Astrocyte of the spinal cord (primary cell): ENCODE results near the gene KANK3.

Experiments used
- DNase-seq: peaks from one replicate; pipeline ENCODE4 v3.0.0; 2011; ENCODE audit warnings: low read depth, low spot score
- H3K4me3 ChIP-seq: 2 replicates; pipeline ENCODE4 v1.5.1; 2011; ENCODE audit warnings: low read depth, mild to moderate bottlenecking, low read length, moderate library complexity
- in situ Hi-C: cut with HindIII; loops from 2 replicates; pipeline ENCODE4 v1.10.0; 2017; ENCODE audit warnings: low sequenced_read_pairs
- TF ChIP-seq, protein P1 (sequence below): IDR thresholded peaks from 2 replicates; pipeline ENCODE4 v1.5.1; 2012; ENCODE audit warnings: low read depth, mild to moderate bottlenecking, low read length, inconsistent platforms

The KANK3 gene

DNA sequence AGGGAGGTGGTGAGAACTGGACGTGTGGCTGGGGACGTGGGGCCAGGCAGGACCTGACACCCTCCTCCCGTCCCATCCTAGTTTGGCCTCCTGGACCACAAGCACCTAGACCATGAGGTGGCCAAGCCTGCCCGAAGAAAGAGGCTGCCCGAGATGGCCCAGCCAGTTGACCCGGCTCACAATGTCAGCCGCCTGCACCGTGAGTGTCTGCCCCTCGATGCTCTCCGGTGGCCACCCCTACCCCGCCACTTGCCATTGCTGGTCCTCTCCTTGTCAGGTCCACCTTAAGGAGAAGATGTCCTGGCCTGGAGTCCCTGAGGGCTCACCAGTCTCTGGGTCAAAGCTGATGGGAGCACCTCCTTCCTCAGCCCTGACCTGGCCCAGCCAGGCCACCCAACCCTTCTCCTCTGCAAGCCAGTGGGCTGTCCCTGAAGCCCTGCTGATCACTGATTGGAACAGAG lies 23.1 kb upstream of the KANK3 start:
- in situ Hi-C loops, result no loop called here
- H3K4me3 ChIP-seq, result no peak overlapping the region
- TF ChIP-seq, protein P1, sequence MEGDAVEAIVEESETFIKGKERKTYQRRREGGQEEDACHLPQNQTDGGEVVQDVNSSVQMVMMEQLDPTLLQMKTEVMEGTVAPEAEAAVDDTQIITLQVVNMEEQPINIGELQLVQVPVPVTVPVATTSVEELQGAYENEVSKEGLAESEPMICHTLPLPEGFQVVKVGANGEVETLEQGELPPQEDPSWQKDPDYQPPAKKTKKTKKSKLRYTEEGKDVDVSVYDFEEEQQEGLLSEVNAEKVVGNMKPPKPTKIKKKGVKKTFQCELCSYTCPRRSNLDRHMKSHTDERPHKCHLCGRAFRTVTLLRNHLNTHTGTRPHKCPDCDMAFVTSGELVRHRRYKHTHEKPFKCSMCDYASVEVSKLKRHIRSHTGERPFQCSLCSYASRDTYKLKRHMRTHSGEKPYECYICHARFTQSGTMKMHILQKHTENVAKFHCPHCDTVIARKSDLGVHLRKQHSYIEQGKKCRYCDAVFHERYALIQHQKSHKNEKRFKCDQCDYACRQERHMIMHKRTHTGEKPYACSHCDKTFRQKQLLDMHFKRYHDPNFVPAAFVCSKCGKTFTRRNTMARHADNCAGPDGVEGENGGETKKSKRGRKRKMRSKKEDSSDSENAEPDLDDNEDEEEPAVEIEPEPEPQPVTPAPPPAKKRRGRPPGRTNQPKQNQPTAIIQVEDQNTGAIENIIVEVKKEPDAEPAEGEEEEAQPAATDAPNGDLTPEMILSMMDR, result no peak
- DNase-seq, result no peak

DNA sequence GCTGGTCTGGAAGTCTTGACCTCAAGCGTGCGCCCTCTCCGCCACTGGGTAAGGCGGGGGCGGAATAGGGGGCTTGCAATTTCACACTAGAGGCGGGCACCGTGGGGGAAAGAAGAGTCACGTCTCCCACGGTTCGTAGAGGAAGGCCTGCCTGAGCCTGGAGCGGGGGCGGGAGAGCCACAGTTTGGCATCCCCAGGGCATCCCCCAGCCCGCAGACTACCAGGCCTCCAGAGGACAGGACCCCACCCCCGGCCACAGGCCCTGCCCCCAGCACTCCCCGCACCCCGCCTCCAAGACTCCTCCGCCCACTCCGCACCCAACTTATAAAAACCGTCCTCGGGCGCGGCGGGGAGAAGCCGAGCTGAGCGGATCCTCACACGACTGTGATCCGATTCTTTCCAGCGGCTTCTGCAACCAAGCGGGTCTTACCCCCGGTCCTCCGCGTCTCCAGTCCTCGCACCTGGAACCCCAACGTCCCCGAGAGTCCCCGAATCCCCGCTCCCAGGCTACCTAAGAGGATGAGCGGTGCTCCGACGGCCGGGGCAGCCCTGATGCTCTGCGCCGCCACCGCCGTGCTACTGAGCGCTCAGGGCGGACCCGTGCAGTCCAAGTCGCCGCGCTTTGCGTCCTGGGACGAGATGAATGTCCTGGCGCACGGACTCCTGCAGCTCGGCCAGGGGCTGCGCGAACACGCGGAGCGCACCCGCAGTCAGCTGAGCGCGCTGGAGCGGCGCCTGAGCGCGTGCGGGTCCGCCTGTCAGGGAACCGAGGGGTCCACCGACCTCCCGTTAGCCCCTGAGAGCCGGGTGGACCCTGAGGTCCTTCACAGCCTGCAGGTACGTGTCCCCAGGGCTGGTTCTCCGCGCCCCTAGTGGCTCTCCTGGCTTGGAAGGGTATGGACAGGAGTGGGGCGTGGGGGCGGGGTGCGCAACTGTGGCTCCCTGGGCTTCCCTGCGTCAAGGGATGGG lies 21.0 kb upstream of the KANK3 start, which contains the start of gene ANGPTL4:
Gene ANGPTL4 (plus strand): TSS at position 353 of the 969 bp plus-strand sequence. CDS start 167 bp downstream, at position 520.
- TF ChIP-seq, protein P1, result peak; percentile 34

DNA sequence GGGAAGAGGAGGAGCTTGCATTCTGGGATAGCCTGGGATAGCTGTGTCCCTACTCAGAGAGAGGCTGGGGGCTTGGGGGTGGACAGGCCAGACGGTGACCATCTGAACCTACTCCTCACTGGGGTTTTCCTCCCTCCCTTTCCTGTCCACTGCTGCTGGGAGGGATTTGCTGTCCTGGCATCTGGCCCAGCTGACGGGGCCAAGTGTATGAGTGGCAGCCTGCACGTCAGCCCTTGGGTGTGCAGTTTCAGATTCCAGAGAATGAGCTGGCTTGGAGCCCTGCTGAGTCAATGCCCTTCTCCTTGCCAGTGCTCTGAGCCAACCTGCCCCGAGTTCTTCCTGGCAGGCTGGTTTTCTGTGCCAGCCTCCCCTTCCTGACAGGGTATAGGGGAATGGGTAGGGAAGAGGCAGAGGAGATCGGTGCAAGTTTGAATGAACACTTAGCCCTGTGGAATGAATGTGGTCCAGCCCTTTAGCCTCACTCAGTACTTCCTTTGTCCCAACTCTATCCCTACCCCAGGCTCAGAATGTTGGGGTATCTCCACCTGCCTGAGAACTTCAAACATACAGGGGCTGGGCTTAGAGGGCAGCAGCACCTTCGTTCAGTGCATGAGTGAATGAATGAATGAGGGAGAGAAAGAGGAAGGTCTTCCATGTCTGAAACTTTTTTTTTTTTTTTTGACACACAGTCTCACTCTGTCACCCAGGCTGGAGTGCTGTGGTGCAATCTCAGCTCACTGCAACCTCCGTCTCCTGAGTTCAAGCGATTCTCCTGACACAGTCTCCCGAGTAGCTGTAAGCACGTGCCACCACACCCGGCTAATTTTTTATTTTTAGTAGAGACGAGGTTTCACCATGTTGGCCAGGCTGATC lies 19.1 kb upstream of the KANK3 start:
- TF ChIP-seq, protein P1, result no peak
- DNase-seq, result peak; percentile 96
- in situ Hi-C loops, result no loop called here
- H3K4me3 ChIP-seq, result no peak overlapping the region

More for the DNA sequence above, 21.0 kb upstream of the KANK3 start, which contains the start of gene ANGPTL4:
- DNase-seq, result peak; percentile 74
- in situ Hi-C loops, result no loop called here
- peak within 1 kb of the TSS; percentile 53 for H3K4me3 ChIP-seq

DNA sequence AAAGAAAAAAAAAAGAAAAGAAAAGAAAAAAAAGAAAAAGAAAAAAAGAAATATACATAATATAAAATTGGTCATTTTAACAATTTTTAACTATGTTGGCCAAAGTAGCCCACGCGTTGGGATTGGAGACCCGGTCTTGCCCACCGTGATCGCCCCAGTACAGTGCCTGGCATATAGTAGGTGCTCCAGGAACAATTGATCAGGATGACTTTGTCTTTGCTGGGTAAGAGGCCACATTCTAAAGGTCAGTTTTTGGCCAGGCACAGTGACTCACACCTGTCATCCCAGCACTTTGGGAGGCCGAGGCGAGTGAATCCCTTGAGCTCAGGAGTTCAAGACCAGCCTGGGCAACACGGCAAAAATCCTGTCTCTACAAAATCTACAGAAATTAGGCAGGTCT lies 17.1 kb upstream of the KANK3 start:
- H3K4me3 ChIP-seq, result no peak overlapping the region
- DNase-seq, result no peak
- in situ Hi-C loops, result no loop called here
- TF ChIP-seq, protein P1, result no peak

DNA sequence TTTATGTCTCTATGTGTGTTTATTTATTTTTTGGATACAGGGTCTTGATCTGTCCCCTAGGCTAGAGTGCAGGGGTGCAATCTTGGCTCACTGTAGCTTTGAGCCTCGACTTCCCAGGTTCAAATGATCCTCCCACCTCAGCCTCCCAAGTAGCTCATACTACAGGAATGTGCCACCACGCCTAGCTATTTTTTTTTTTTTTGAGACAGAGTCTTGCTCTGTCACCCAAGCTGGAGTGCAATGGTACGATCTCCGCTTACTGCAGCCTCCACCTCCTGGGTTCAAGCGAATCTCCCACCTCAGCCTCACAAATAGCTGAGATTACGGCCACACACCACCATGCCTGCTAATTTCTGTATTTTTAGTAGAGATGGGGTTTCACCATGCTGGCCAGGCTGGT lies 15.9 kb upstream of the KANK3 start:
- no peak for DNase-seq
- no peak overlapping the region for H3K4me3 ChIP-seq
- TF ChIP-seq, protein P1, result no peak
- in situ Hi-C loops, result no loop called here

DNA sequence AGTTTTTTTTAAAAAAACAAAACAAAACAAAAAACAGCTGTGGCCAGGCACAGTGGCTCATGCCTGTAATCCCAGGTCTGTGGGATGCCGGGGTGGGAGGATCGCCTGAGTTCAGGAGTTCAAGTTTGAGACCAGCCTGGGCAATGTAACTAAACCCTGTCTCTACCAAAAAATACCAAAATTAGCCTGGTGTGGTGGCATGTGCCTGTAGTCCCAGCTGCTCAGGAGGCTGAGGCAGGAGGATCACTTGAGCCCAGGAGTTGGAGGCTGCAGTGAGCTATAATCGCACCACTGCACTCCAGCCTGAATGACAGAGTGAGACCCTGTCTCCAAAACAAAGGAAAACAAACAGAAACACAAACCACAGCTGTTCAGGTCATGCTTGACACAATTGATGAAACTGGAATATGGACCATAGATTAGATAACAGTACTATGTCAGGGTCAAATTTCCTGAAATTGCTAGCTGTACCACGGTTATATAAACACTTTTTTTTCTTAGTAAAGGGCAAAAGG lies 14.0 kb upstream of the KANK3 start:
- TF ChIP-seq, protein P1, result no peak
- no peak for DNase-seq
- in situ Hi-C loops, result no loop called here
- H3K4me3 ChIP-seq, result no peak overlapping the region
